Aorta (tissue), 5 donors: ENCODE measurements around the gene TNFSF10. TPM values are rescaled to one million over a fixed set of nuclear protein-coding genes. Genes with fewer than 3 reads are reported as not detected.

Experiments used
- ATAC-seq: fragments of 200-7000 bp; cut with Tn5 transposase; one replicate; pipeline ENCODE4 v1.9.1; 2022; ENCODE audit warnings: moderate library complexity; ENCODE audit not compliant: low FRiP score
- DNase-seq, 2 donors: peaks; one replicate each; pipeline ENCODE4 v3.0.0-alpha.2; 2020
- H3K27ac ChIP-seq, 2 donors: one replicate each; pipeline ENCODE4 v1.5.1; 2013; ENCODE audit warnings: low read length in 2 of 2, mild to moderate bottlenecking in 2 of 2, moderate library complexity in 2 of 2, control low read depth in 1 of 2, inconsistent platforms in 1 of 2, low read depth in 1 of 2
- H3K27me3 ChIP-seq, 2 donors: one replicate each; pipeline ENCODE4 v1.6.1; 2013; ENCODE audit warnings: control low read depth in 1 of 2, low read length in 1 of 2, mild to moderate bottlenecking in 1 of 2, moderate library complexity in 1 of 2; ENCODE audit not compliant: insufficient read depth in 2 of 2, control insufficient read depth in 1 of 2
- H3K36me3 ChIP-seq, 2 donors: one replicate each; pipeline ENCODE4 v1.6.1; 2013; ENCODE audit warnings: control low read depth in 1 of 2, low read length in 1 of 2, mild to moderate bottlenecking in 1 of 2; ENCODE audit not compliant: insufficient read depth in 2 of 2, control insufficient read depth in 1 of 2
- H3K4me1 ChIP-seq, 2 donors: one replicate each; pipeline ENCODE4 v1.6.1; 2013; ENCODE audit warnings: low read length in 2 of 2, control low read depth in 1 of 2, mild to moderate bottlenecking in 1 of 2, moderate library complexity in 1 of 2; ENCODE audit not compliant: insufficient read depth in 2 of 2, control insufficient read depth in 1 of 2
- H3K4me3 ChIP-seq, 2 donors: one replicate each; pipeline ENCODE4 v1.5.1; 2013; ENCODE audit warnings: low read length in 2 of 2, control low read depth in 1 of 2, mild to moderate bottlenecking in 1 of 2
- H3K9me3 ChIP-seq: one replicate; pipeline ENCODE4 v1.6.1; 2013; ENCODE audit warnings: mild to moderate bottlenecking, low read length; ENCODE audit not compliant: control insufficient read depth
- WGBS, 2 donors: extraction: QIAGEN DNeasy Blood & Tissue Kit; methylation state at CpG; one replicate each; pipeline ENCODE4 v1.1.7; 2013; 5-methylcytosine and 5-hydroxymethylcytosine counted together
- intact Hi-C, 2 donors: fragments of 100-400 bp; cut with DNase I; formaldehyde crosslinking; loops; one replicate each; pipeline versions ENCODE4 v1.14.2 to v1.15.0; 2022
- polyA plus RNA-seq, 2 donors: library from polyadenylated mRNA; stranded (reverse); fragments of 200-250 nt; gene quantifications; one replicate each; pipeline ENCODE4 v1.2.3, GENCODE V29; 2013
- total RNA-seq, 2 donors: library from RNA; stranded (reverse); fragmentation: NEBNext Ultra II Directional; extraction: Animal tissue kit (Norgen Biotek cat#: 25700); gene quantifications; one replicate each; pipeline ENCODE4 v1.2.1, GENCODE V29; 2021
- donor health status: healthy with polysubstance abuse.
- donor health status: Bipolar disorder and iron deficiency.
- donor health status: DM: no; HTN: no; CAD: no.
- donor health status: DM: no; HTN: no; CAD: no.
- donor health status: DM: yes; HTN: yes; CAD: no.

Gene TNFSF10
- total and polyA plus RNA-seq, 4 donors: 2.7 to 53.3 (median 12.3) TPM

GRCh38 chr3:172456404-172456803, 66.8 kb downstream of the TNFSF10 start:
- ATAC-seq (no peak), DNase-seq (no peak)
- intact Hi-C loops: no loop called here
- Histone ChIP-seq H3K27me3 (no peaks in the 10 kb centered on the region), H3K36me3 (no peaks in the 10 kb centered on the region), H3K27ac (no peak overlapping the region), H3K4me1 (no peaks in the 10 kb centered on the region), H3K9me3 (no peaks in the 10 kb centered on the region), H3K4me3 (no peak overlapping the region)
- WGBS, 2 donors: 91 to 94% methylated on average over 3 of the region's 3 CpGs

Other genes starting within 250 kb of the TNFSF10 start
- gene GHSR, start 75.0 kb downstream of the TNFSF10 start, total RNA-seq: not detected
- not detected for gene GHSR, start 75.0 kb downstream of the TNFSF10 start, polyA plus RNA-seq
- 10 to 100 TPM; 10.2 to 12.5 TPM for gene NCEH1, start 187.6 kb upstream of the TNFSF10 start, total RNA-seq
- gene NCEH1, start 187.6 kb upstream of the TNFSF10 start, polyA plus RNA-seq: 1 to 10 TPM; 2.3 to 2.8 TPM
- 10 to 100 TPM in 1 of 2 donors, 1 to 10 TPM in 1; 4.1 to 10.0 TPM for gene ECT2, start 227.3 kb upstream of the TNFSF10 start, total RNA-seq
- gene ECT2, start 227.3 kb upstream of the TNFSF10 start, polyA plus RNA-seq: 1 to 10 TPM; 2.8 to 7.4 TPM